OCI-LY1 (cell line): ENCODE results near the gene PDCD6IP.
A peak's percentile ranks its signal among the peaks of the same experiment; 100 is the strongest.

Experiments
- H2AFZ ChIP-seq: fragments of 200-600 bp; sonication (generic), shearing (Covaris generic); 2 replicates; pipeline ENCODE4 v1.6.0; 2014; ENCODE audit warnings: antibody characterized with exemption, mild to moderate bottlenecking, low read length
- H3F3A ChIP-seq: fragments of 200-600 bp; sonication (generic), shearing (Covaris generic); 2 replicates; pipeline ENCODE4 v1.6.0; 2014; ENCODE audit warnings: mild to moderate bottlenecking, antibody characterized with exemption, low read length, moderate library complexity; ENCODE audit not compliant: insufficient read depth
- H3K27ac ChIP-seq: fragments of 200-600 bp; sonication (generic); 2 replicates; pipeline ENCODE4 v1.5.1; 2014; ENCODE audit warnings: low read length, mixed run types, mild to moderate bottlenecking, low read depth; ENCODE audit not compliant: poor library complexity, severe bottlenecking
- H3K27me3 ChIP-seq: fragments of 200-600 bp; sonication (generic); 2 replicates; pipeline ENCODE4 v1.6.0; 2014; ENCODE audit warnings: antibody characterized with exemption, mild to moderate bottlenecking, low read length, moderate library complexity; ENCODE audit not compliant: insufficient read depth
- H3K36me3 ChIP-seq: fragments of 200-600 bp; sonication (generic); 2 replicates; pipeline ENCODE4 v1.6.1; 2014; ENCODE audit warnings: mild to moderate bottlenecking, antibody characterized with exemption, low read length, moderate library complexity, mixed read lengths; ENCODE audit not compliant: insufficient read depth
- H3K4me1 ChIP-seq: fragments of 200-600 bp; sonication (generic); 2 replicates; pipeline ENCODE4 v1.5.1; 2014; ENCODE audit warnings: mild to moderate bottlenecking, low read length, moderate library complexity; ENCODE audit not compliant: insufficient read depth, severe bottlenecking
- H3K4me2 ChIP-seq: fragments of 200-600 bp; sonication (generic), shearing (Covaris generic); 2 replicates; pipeline ENCODE4 v1.6.1; 2014; ENCODE audit warnings: low read length
- H3K4me3 ChIP-seq: fragments of 200-600 bp; sonication (generic); 2 replicates; pipeline ENCODE4 v1.5.1; 2014; ENCODE audit warnings: low read length, low read depth, mild to moderate bottlenecking, mixed read lengths; ENCODE audit not compliant: poor library complexity, severe bottlenecking
- H3K79me2 ChIP-seq: fragments of 200-600 bp; shearing (Covaris generic); 2 replicates; pipeline ENCODE4 v1.6.1; 2016; ENCODE audit warnings: mixed run types, low read length, mixed read lengths; ENCODE audit not compliant: insufficient read depth
- H3K9ac ChIP-seq: fragments of 200-600 bp; sonication (generic), shearing (Covaris generic); 2 replicates; pipeline ENCODE4 v1.6.1; 2014; ENCODE audit warnings: mild to moderate bottlenecking, low read length, mixed read lengths
- H3K9me2 ChIP-seq: fragments of 200-600 bp; sonication (generic), shearing (Covaris generic); 2 replicates; pipeline ENCODE4 v1.6.1; 2014; ENCODE audit warnings: low read depth, mild to moderate bottlenecking, low read length, mixed read lengths
- H3K9me3 ChIP-seq: fragments of 200-600 bp; shearing (Covaris generic); 2 replicates; pipeline ENCODE4 v1.6.1; 2014; ENCODE audit warnings: low read length, mixed read lengths
- H4K20me1 ChIP-seq: fragments of 200-600 bp; sonication (generic), shearing (Covaris generic); 2 replicates; pipeline ENCODE4 v1.6.0; 2016; ENCODE audit warnings: mild to moderate bottlenecking, low read length; ENCODE audit not compliant: insufficient read depth
- CTCF ChIP-seq: fragments of 200-600 bp; sonication (generic), shearing (Covaris generic); IDR thresholded peaks from 2 replicates; pipeline ENCODE4 v1.5.1; 2017; ENCODE audit warnings: mild to moderate bottlenecking, antibody characterized with exemption, low read length, moderate library complexity, mixed read lengths
- EZH2 ChIP-seq: fragments of 200-600 bp; sonication (generic), shearing (Covaris generic); IDR thresholded peaks from 2 replicates; pipeline ENCODE4 v1.8.0; 2017; ENCODE audit warnings: borderline replicate concordance, mixed run types, mild to moderate bottlenecking, antibody characterized with exemption, low read length, moderate library complexity, mixed read lengths

Gene PDCD6IP

DNA sequence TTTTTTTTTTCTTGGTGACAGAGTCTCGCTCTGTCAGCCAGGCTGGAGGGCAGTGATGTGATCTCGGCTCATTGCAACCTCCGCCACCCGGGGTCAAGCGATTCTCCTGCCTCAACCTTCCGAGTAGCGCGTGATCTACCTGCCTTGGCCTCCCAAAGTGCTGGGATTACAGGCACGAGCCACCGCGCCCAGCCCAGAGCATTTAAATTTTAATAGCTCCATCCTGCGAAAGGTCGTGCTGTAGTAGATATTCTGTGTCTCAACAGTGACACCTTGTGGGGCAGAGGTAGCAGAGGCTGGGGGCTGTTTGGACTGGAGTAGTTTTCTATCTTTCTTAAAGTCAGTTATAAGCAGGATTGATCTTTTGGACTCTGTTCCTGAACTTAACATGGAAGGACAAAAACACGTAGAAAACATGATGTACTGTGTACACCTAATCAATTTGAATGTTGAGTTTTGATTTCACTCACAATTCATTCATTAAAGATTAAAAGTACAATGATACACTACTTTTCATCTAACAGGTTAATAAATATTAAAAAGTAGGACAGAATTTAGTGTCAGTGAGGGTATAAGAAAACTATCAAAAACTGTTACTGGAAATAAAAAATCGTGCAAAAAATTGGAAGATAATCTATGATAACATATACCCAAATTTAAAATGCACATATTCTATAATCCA is 11.0 kb upstream of the PDCD6IP start:
- no peaks in the 10 kb centered on the region for H3K36me3 ChIP-seq
- no peaks in the 10 kb centered on the region for H3K27me3 ChIP-seq
- H3K9me3 ChIP-seq = no peaks in the 10 kb centered on the region
- no peaks in the 10 kb centered on the region for H3K79me2 ChIP-seq
- H3F3A ChIP-seq = no peaks in the 10 kb centered on the region
- no peak overlapping the region for H2AFZ ChIP-seq
- H4K20me1 ChIP-seq = no peaks in the 10 kb centered on the region
- TF ChIP-seq EZH2 (no peak), CTCF (peak; percentile 81)
- peak overlapping the region; percentile 55 for H3K4me2 ChIP-seq
- H3K4me3 ChIP-seq = peak overlapping the region; percentile 37
- H3K4me1 ChIP-seq = no peaks in the 10 kb centered on the region
- H3K9me2 ChIP-seq = no peaks in the 10 kb centered on the region
- peak overlapping the region; percentile 9; the same call in 1 of the 2 replicates for H3K9ac ChIP-seq
- no peak overlapping the region for H3K27ac ChIP-seq

DNA sequence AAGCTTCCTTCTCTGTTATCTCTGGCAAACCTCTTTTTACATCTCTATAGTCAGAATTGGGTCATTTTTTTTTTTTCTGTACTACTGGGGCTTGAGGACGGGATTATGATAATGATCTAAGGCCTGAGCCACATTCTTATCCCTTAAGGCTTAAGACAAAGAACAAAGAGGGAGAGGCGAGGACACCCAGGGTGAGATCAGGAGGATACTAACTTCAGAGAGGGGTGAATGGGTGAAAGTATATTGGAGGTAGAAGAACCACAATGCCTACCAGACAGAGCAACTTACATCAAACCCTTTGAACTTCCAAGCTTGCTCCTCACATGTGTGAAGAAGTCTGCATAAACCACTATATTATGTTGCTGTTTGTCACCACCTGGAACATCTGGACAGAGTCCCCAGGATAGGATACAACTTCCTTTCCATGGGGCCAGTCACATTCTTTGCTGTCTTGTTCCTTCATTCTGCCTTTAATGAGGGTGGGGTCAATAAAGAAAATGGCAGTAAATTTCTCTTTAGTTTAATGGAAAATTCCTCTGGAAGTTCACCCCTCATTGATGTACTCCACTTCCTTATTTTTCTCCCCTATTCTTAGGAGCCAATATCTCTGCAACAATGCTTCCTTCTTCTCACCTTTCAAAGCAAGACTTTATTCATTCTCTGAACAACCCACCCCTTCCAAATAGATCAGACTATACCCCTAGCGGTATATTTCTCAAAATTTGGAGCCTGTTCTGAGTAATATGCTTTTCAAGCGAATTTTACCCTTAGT is 9.1 kb upstream of the PDCD6IP start:
- Histone ChIP-seq H3K4me1 (no peaks in the 10 kb centered on the region), H3K27me3 (no peaks in the 10 kb centered on the region), H3K4me2 (no peak overlapping the region), H3K9me2 (no peaks in the 10 kb centered on the region), H4K20me1 (no peaks in the 10 kb centered on the region), H3K9ac (no peak overlapping the region), H3K79me2 (no peaks in the 10 kb centered on the region), H3K4me3 (no peak overlapping the region), H3F3A (no peaks in the 10 kb centered on the region), H3K9me3 (no peaks in the 10 kb centered on the region), H3K36me3 (no peaks in the 10 kb centered on the region), H3K27ac (no peak overlapping the region), H2AFZ (no peak overlapping the region)
- TF ChIP-seq CTCF (no peak), EZH2 (no peak)

- Histone ChIP-seq H3K9ac (no peak overlapping the region), H3K4me3 (no peak overlapping the region), H3K9me2 (no peaks in the 10 kb centered on the region), H2AFZ (no peak overlapping the region), H3K9me3 (no peaks in the 10 kb centered on the region), H3F3A (no peaks in the 10 kb centered on the region), H4K20me1 (no peaks in the 10 kb centered on the region), H3K4me1 (no peaks in the 10 kb centered on the region), H3K4me2 (no peak overlapping the region), H3K36me3 (no peaks in the 10 kb centered on the region), H3K79me2 (no peaks in the 10 kb centered on the region), H3K27me3 (no peaks in the 10 kb centered on the region), H3K27ac (no peak overlapping the region)
- TF ChIP-seq EZH2 = no peak
- no peak for TF ChIP-seq CTCF
Measured at GRCh38 chr3:33790091-33790490, 8.3 kb upstream of the PDCD6IP start.
